T-cell (primary cell): ENCODE data around the gene RERE. TPM values are rescaled to one million over a fixed set of nuclear protein-coding genes. Genes with fewer than 3 reads are reported as not detected.

ENCODE experiments used
- ATAC-seq, 4 experiments: fragments of 200-7000 bp in 3 of 4; fragments of 150-1000 bp in 1 of 4; cut with Tn5 transposase; replicated peaks in 1 of 4; 1 replicate in 3 of 4; 2 replicates in 1 of 4; pipeline ENCODE4 v1.10.0; 2021; ENCODE audit warnings: moderate library complexity in 3 of 4, mild to moderate bottlenecking in 2 of 4, moderate number of reproducible peaks in 1 of 4
- CTCF ChIA-PET, 2 donors: fragments of 300-600 bp; sonication (Branson Sonifier 250); formaldehyde crosslinking; loops; one replicate each; lab custom pipeline; 2022; ENCODE audit warnings: antibody characterized with exemption in 2 of 2; lab: Charles Lee
- POLR2A ChIA-PET, 2 donors: fragments of 300-600 bp; sonication (Branson Sonifier 250); formaldehyde crosslinking; loops; one replicate each; lab custom pipeline; 2022; ENCODE audit warnings: antibody characterized with exemption in 2 of 2; lab: Charles Lee
- DNase-seq, 35 experiments: peaks; one replicate each; pipeline versions ENCODE4 v3.0.0 to v3.0.0-alpha.2; 2013 to 2023
- H3K27ac ChIP-seq: one replicate; pipeline ENCODE4 v1.5.1; 2013; ENCODE audit warnings: low read length
- H3K27me3 ChIP-seq, 2 experiments: replicated peaks in 1 of 2; 1 replicate in 1 of 2; 2 replicates in 1 of 2; pipeline versions ENCODE4 v1.6.1 to v1.7.0; 2013; ENCODE audit warnings: low read length in 1 of 2, mixed read lengths in 1 of 2; ENCODE audit not compliant: control insufficient read depth in 2 of 2, insufficient read depth in 2 of 2; ENCODE audit errors: extremely low read depth in 1 of 2
- H3K36me3 ChIP-seq, 2 donors: 1 replicate in 1 of 2; 2 replicates in 1 of 2; pipeline versions ENCODE4 v1.6.1 to v1.7.0; 2013; ENCODE audit warnings: low read length in 1 of 2; ENCODE audit not compliant: control insufficient read depth in 2 of 2, insufficient read depth in 1 of 2; ENCODE audit errors: extremely low read depth in 1 of 2
- H3K4me1 ChIP-seq, 2 experiments: 1 replicate in 1 of 2; 2 replicates in 1 of 2; pipeline versions ENCODE4 v1.6.1 to v1.7.0; 2013; ENCODE audit warnings: low read length in 2 of 2, mixed read lengths in 1 of 2; ENCODE audit not compliant: insufficient read depth in 2 of 2, control insufficient read depth in 1 of 2; ENCODE audit errors: extremely low read depth in 1 of 2
- H3K4me3 ChIP-seq, 2 donors: 1 replicate in 1 of 2; 2 replicates in 1 of 2; pipeline versions ENCODE4 v1.5.1 to v1.7.0; 2013; ENCODE audit warnings: mild to moderate bottlenecking in 2 of 2, low read length in 1 of 2, moderate library complexity in 1 of 2; ENCODE audit not compliant: control insufficient read depth in 1 of 2; ENCODE audit errors: extremely low read depth in 1 of 2
- H3K9me3 ChIP-seq: 2 replicates; pipeline ENCODE4 v1.7.0; 2013
- H3K27ac Mint-ChIP-seq, 2 donors: one replicate each; pipeline ENCODE4 v1.8.0; 2020 to 2021; ENCODE audit warnings: mild to moderate bottlenecking in 2 of 2, mixed read lengths in 2 of 2
- H3K27me3 Mint-ChIP-seq, 2 donors: one replicate each; pipeline ENCODE4 v1.8.0; 2021 to 2022; ENCODE audit warnings: mixed read lengths in 2 of 2
- H3K36me3 Mint-ChIP-seq: one replicate; pipeline ENCODE4 v1.8.0; 2021; ENCODE audit warnings: mixed read lengths
- H3K4me1 Mint-ChIP-seq, 3 donors: one replicate each; pipeline ENCODE4 v1.8.0; 2020 to 2022; ENCODE audit warnings: mixed read lengths in 3 of 3, mild to moderate bottlenecking in 1 of 3
- H3K4me3 Mint-ChIP-seq, 3 donors: one replicate each; pipeline ENCODE4 v1.8.0; 2020 to 2022; ENCODE audit warnings: mild to moderate bottlenecking in 3 of 3, mixed read lengths in 3 of 3, moderate library complexity in 3 of 3
- H3K9me3 Mint-ChIP-seq, 3 donors: one replicate each; pipeline ENCODE4 v1.8.0; 2020 to 2022; ENCODE audit warnings: mixed read lengths in 3 of 3
- WGBS: methylation state at CpG from one replicate; pipeline ENCODE4 v1.1.5; 2013; ENCODE audit warnings: missing lambda C conversion rate; ENCODE audit not compliant: insufficient coverage; 5-methylcytosine and 5-hydroxymethylcytosine counted together
- total RNA-seq, 35 experiments: library from RNA in 6 of 35; stranded (reverse) in 6 of 35; fragments of 120-200 nt in 1 of 35; gene quantifications; one replicate each; pipeline versions ENCODE4 v1.2.1 to v1.2.4 and lab custom pipeline; 2013 to 2026

RERE gene
- total RNA-seq, 5 donors from 2014 or later (not counting 1 experiment from before 2014, with no cell fraction given), result 85.1 to 116 (median 103) TPM

DNA sequence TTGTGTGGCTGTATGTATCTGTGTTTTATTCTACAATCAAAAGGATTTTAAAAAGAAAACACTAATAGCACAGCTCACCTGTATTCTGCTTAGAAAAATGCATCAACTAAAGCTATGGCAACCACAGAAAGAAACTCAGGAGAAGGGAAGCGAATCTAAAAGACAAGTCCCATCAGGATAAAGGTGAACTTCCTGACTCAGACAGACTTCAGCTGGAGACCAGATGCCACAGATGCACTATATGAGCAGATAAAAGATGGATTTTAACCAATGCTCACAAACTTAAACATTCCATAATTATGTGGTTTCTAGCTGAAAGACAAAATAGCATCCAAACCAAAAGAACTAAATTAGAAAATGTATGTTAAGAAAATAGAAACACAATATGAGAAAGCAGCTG is 231.0 kb downstream of the RERE start:
- no peak overlapping the region for H3K27ac Mint-ChIP-seq

DNA sequence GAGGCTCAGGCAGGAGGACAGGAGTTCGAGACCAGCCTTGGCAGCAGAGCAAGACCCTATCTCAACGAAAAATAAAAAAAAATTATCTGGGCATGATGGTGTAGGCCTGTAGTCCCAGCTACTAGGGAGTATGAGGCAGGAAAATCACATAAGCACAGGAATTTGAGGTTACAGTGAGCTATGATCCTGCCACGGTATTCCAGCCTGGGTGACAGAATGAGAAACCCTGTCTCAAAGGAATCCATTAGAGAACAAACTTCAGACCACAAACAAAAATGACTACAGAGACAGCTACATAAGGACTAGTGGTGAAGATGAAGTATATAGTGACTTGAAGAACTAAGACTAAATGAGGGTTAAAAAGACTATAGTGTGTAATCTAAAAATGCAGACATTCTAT is 233.1 kb downstream of the RERE start:
- H3K4me1 Mint-ChIP-seq, result peaks cover 5 to 22% (median 9%) of the 10 kb centered on the region in 3 donors
- no peak overlapping the region for H3K27ac Mint-ChIP-seq
- Histone ChIP-seq H3K27ac (no peak overlapping the region), H3K36me3 (no peaks in the 10 kb centered on the region), H3K9me3 (no peaks in the 10 kb centered on the region), H3K27me3 (no peaks in the 10 kb centered on the region), H3K4me1 (no peaks in the 10 kb centered on the region), H3K4me3 (no peak overlapping the region)
- DNase-seq (no peak), ATAC-seq (no peak)
- POLR2A ChIA-PET, result no interaction called here
- no peak overlapping the region for H3K4me3 Mint-ChIP-seq
- peaks cover 7% of the 10 kb centered on the region for H3K36me3 Mint-ChIP-seq
- CTCF ChIA-PET, result no interaction called here
- H3K27me3 Mint-ChIP-seq, result no peaks in the 10 kb centered on the region
- no peaks in the 10 kb centered on the region for H3K9me3 Mint-ChIP-seq
- WGBS, result 100% methylated on average over 2 of the region's 3 CpGs

More for the DNA sequence above, 231.0 kb downstream of the RERE start:
- CTCF ChIA-PET, result interaction anchor here in 1 of 2 donors (0.6 to 1.3 kb wide), 2 partner anchors 7 to 80 kb away, joined by 3 read pairs; no protein-coding TSS in a partner anchor
- ATAC-seq, result no peak
- Histone ChIP-seq H3K36me3 (no peaks in the 10 kb centered on the region), H3K4me1 (no peaks in the 10 kb centered on the region), H3K4me3 (no peak overlapping the region), H3K27me3 (no peaks in the 10 kb centered on the region), H3K27ac (no peak overlapping the region), H3K9me3 (no peaks in the 10 kb centered on the region)
- no peak for DNase-seq
- Mint-ChIP-seq H3K27me3 (no peaks in the 10 kb centered on the region), H3K4me3 (no peak overlapping the region), H3K9me3 (no peaks in the 10 kb centered on the region), H3K4me1 (peaks cover 11 to 26% (median 15%) of the 10 kb centered on the region in 3 donors), H3K36me3 (peaks cover 7% of the 10 kb centered on the region)
- WGBS, result no CpG with 5 or more reads among the region's 1 CpG
- POLR2A ChIA-PET, result no interaction called here

DNA sequence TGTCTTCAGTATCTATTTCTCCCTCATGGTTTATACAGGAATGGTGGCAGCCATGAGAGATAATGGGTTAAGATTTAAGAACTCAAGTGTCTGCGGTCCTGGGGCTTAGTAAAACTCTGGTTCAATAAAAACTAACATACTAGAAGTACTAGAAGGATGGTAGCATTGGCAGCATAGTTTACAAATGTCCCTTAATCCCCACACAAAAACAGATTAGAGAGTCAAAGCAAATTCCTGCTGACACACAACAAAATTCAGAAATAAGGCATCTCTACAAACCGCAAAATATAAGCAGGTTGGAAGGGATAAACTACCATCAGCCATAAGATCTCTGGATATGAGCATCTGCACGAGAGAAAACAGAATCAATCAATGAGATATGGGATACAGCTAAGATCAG is 234.4 kb downstream of the RERE start:
- Histone ChIP-seq H3K9me3 (no peaks in the 10 kb centered on the region), H3K27ac (no peak overlapping the region), H3K36me3 (no peaks in the 10 kb centered on the region), H3K4me1 (no peaks in the 10 kb centered on the region), H3K4me3 (no peak overlapping the region), H3K27me3 (no peaks in the 10 kb centered on the region)
- Mint-ChIP-seq H3K9me3 (no peaks in the 10 kb centered on the region), H3K36me3 (peaks cover 10% of the 10 kb centered on the region), H3K4me3 (no peak overlapping the region), H3K4me1 (peaks cover 5 to 14% (median 9%) of the 10 kb centered on the region in 3 donors), H3K27ac (no peak overlapping the region), H3K27me3 (no peaks in the 10 kb centered on the region)
- no CpG with 5 or more reads among the region's 3 CpGs for WGBS
- ChIA-PET POLR2A (interaction anchor here in 1 of 2 donors (0.5 kb wide), 1 partner anchor 48 kb away, joined by 3 read pairs; no protein-coding TSS in a partner anchor), CTCF (no interaction called here)
- no peak for ATAC-seq
- DNase-seq, result no peak

DNA sequence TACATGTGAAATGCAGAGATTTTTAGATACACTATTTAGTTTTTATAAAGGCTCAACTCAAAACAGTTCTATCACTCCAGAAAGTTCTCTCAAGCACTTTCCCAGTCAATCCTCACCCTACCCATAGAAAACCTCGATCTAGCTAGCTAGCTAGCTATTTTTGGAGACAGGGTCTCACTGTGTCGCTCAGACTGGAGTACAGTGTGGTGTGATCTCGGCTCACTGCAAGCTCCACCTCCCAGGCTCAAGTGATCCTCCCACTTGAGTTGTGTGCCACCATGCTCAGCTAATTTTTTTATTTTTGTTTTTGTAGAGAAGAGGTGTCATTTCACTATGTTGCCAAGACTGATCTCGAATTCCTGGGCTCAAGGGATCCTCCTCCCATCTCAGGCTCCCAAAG is 236.9 kb downstream of the RERE start:
- Mint-ChIP-seq H3K27me3 (no peaks in the 10 kb centered on the region), H3K36me3 (peaks cover 19% of the 10 kb centered on the region), H3K27ac (no peak overlapping the region), H3K4me3 (no peak overlapping the region), H3K9me3 (no peaks in the 10 kb centered on the region), H3K4me1 (peaks cover 0 to 6% (median 0%) of the 10 kb centered on the region in 3 donors)
- no peak overlapping the region for H3K4me3 ChIP-seq
- H3K27me3 ChIP-seq, result no peaks in the 10 kb centered on the region
- H3K9me3 ChIP-seq, result no peaks in the 10 kb centered on the region
- no peak for DNase-seq
- no peak for ATAC-seq
- CTCF ChIA-PET, result interaction anchor here in 1 of 2 donors (2.0 kb wide), 1 partner anchor 19 kb away, joined by 8 read pairs; no protein-coding TSS in a partner anchor
- H3K36me3 ChIP-seq, result no peaks in the 10 kb centered on the region
- WGBS, result 87% methylated on average over 3 of the region's 4 CpGs
- H3K4me1 ChIP-seq, result no peaks in the 10 kb centered on the region
- H3K27ac ChIP-seq, result no peak overlapping the region
- POLR2A ChIA-PET, result interaction anchor here in 1 of 2 donors (0.6 kb wide), 1 partner anchor 228 kb away, joined by 3 read pairs; no protein-coding TSS in a partner anchor

DNA sequence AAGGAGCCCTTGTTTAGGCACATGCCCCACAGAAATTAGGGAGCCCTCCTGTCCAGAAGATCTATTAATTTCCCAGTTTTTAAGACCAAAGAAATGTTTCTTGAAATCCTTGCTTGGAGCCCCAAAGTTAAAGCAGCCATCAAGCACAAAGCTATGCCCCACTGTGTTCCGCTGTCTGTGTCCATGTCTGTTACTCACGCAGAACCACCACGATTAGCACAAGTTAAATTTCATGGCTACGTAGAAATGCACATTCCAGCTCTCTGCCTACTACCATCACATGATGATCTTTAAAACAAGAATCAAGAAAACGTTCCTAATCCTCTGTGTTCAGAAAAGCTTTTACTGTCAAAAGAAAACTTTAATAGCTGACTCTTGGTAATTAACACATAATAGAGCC is 238.5 kb downstream of the RERE start:
- H3K27me3 ChIP-seq, result no peaks in the 10 kb centered on the region
- no peak overlapping the region for H3K4me3 ChIP-seq
- H3K9me3 ChIP-seq, result no peaks in the 10 kb centered on the region
- H3K4me1 ChIP-seq, result no peaks in the 10 kb centered on the region
- DNase-seq (no peak), ATAC-seq (no peak)
- Mint-ChIP-seq H3K4me1 (peaks cover 0 to 6% (median 0%) of the 10 kb centered on the region in 3 donors), H3K27me3 (no peaks in the 10 kb centered on the region), H3K36me3 (peaks cover 16% of the 10 kb centered on the region), H3K4me3 (no peak overlapping the region), H3K27ac (no peak overlapping the region), H3K9me3 (no peaks in the 10 kb centered on the region)
- H3K27ac ChIP-seq, result no peak overlapping the region
- no peaks in the 10 kb centered on the region for H3K36me3 ChIP-seq
- CTCF ChIA-PET, result interaction anchor here in 1 of 2 donors (0.6 to 2.0 kb wide), 3 partner anchors 8 to 18 kb away, joined by 3 to 8 read pairs (median 5); no protein-coding TSS in a partner anchor
- POLR2A ChIA-PET, result interaction anchor here in 1 of 2 donors (0.6 kb wide), 3 partner anchors 34 to 766 kb away, joined by 3 read pairs; no protein-coding TSS in a partner anchor
- 98% methylated on average over 4 of the region's 5 CpGs for WGBS

DNA sequence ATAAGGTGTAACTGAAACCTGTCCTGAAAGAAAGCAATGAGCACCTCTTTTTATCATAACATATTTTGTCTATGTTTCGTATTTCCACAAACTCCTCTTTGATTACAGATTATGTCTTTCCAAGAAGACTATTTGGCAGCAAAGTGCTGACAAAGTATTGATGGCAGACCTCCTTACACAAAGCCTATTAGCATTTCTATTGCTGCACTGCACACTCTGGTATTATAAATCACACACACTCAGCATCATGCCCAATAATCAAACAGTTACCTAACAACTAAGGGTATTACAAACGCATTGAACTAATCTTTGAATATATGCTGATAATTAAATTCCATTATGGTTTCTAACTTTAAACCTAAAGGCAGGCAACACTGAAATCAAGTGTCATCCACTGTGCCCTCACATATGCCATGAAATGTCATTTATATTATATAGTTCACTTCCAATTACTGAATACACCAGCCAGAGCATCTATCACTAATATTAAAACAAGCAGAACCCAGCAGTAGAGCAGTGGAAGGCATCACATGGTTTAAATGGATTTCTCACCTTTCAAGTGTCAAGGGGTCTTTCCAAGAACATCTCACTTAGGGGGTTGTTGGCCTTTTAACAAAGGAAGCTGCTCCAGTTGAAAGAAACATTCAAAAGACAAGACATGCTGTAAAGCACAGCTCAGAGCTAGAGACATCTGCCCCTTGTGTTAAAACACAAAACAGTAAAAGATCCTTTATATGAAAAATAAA is 239.1 kb downstream of the RERE start:
- no peaks in the 10 kb centered on the region for H3K27me3 Mint-ChIP-seq
- H3K27ac Mint-ChIP-seq, result no peak overlapping the region
- H3K36me3 Mint-ChIP-seq, result peaks cover 16% of the 10 kb centered on the region
- no peaks in the 10 kb centered on the region for H3K9me3 Mint-ChIP-seq
- H3K27me3 ChIP-seq, result no peaks in the 10 kb centered on the region
- H3K4me3 ChIP-seq, result no peak overlapping the region
- no peaks in the 10 kb centered on the region for H3K9me3 ChIP-seq
- ATAC-seq (no peak), DNase-seq (no peak)
- ChIA-PET POLR2A (interaction anchor here (0.5 to 0.6 kb wide), 3 partner anchors 33 to 634 kb away, joined by 3 to 5 read pairs (median 3); no protein-coding TSS in a partner anchor), CTCF (interaction anchor here in 1 of 2 donors (1.0 kb wide), 1 partner anchor 9 kb away, joined by 3 read pairs; no protein-coding TSS in a partner anchor)
- peaks cover 0 to 6% (median 0%) of the 10 kb centered on the region in 3 donors for H3K4me1 Mint-ChIP-seq
- 100% methylated on average over 1 of the region's 2 CpGs for WGBS
- no peaks in the 10 kb centered on the region for H3K4me1 ChIP-seq
- H3K27ac ChIP-seq, result no peak overlapping the region
- H3K4me3 Mint-ChIP-seq, result no peak overlapping the region
- H3K36me3 ChIP-seq, result no peaks in the 10 kb centered on the region
